GM23248 (cell line): ENCODE measurements around the gene THY1. TPM values are rescaled to one million over a fixed set of nuclear protein-coding genes. Genes with fewer than 3 reads are reported as not detected.

Experiments used
- DNase-seq: peaks from one replicate; pipeline ENCODE4 v3.0.0-alpha.2; 2015
- H2AFZ ChIP-seq: fragments of 200-600 bp; sonication (generic); 2 replicates; pipeline ENCODE4 v1.6.1; 2016; ENCODE audit warnings: antibody characterized with exemption
- H3F3A ChIP-seq: fragments of 200-600 bp; sonication (generic); 2 replicates; pipeline ENCODE4 v1.6.1; 2016; ENCODE audit warnings: mild to moderate bottlenecking, antibody characterized with exemption, mixed run types; ENCODE audit not compliant: insufficient read depth
- H3K27ac ChIP-seq: fragments of 200-600 bp; sonication (generic); 2 replicates; pipeline ENCODE4 v1.5.1; 2016; ENCODE audit warnings: mild to moderate bottlenecking
- H3K27me3 ChIP-seq: fragments of 200-600 bp; sonication (generic); replicated peaks from 2 replicates; pipeline ENCODE4 v1.6.1; 2016; ENCODE audit warnings: mild to moderate bottlenecking; ENCODE audit not compliant: insufficient read depth
- H3K36me3 ChIP-seq: fragments of 200-600 bp; sonication (generic); 2 replicates; pipeline ENCODE4 v1.6.1; 2016; ENCODE audit warnings: low read depth, mild to moderate bottlenecking
- H3K4me1 ChIP-seq: fragments of 200-600 bp; sonication (generic); 2 replicates; pipeline ENCODE4 v1.6.1; 2016; ENCODE audit warnings: mild to moderate bottlenecking; ENCODE audit not compliant: insufficient read depth
- H3K4me2 ChIP-seq: fragments of 200-600 bp; sonication (generic); one replicate; pipeline ENCODE4 v1.6.1; 2016; ENCODE audit warnings: mild to moderate bottlenecking; ENCODE audit not compliant: unreplicated experiment
- H3K4me3 ChIP-seq: fragments of 200-600 bp; sonication (generic); 2 replicates; pipeline ENCODE4 v1.5.1; 2016; ENCODE audit warnings: mild to moderate bottlenecking
- H3K79me2 ChIP-seq: fragments of 200-600 bp; sonication (generic); 2 replicates; pipeline ENCODE4 v1.6.1; 2016; ENCODE audit warnings: mild to moderate bottlenecking; ENCODE audit not compliant: insufficient read depth
- H3K9ac ChIP-seq: fragments of 200-600 bp; sonication (generic); 2 replicates; pipeline ENCODE4 v1.6.1; 2016; ENCODE audit warnings: mild to moderate bottlenecking
- H3K9me2 ChIP-seq: fragments of 200-600 bp; sonication (generic); 2 replicates; pipeline ENCODE4 v1.6.1; 2016; ENCODE audit warnings: mixed run types, mild to moderate bottlenecking, moderate library complexity; ENCODE audit not compliant: insufficient read depth
- H3K9me3 ChIP-seq: fragments of 200-600 bp; sonication (generic); one replicate; pipeline ENCODE4 v1.6.1; 2017; ENCODE audit warnings: low read depth
- H4K20me1 ChIP-seq: fragments of 200-600 bp; sonication (generic); 2 replicates; pipeline ENCODE4 v1.6.0; 2016; ENCODE audit not compliant: insufficient read depth
- EZH2 ChIP-seq: fragments of 200-600 bp; sonication (generic); IDR thresholded peaks from 2 replicates; pipeline ENCODE4 v1.6.1; 2018; ENCODE audit warnings: antibody characterized with exemption, mild to moderate bottlenecking; ENCODE audit not compliant: insufficient read depth, poor library complexity, severe bottlenecking
- EZH2phosphoT487 ChIP-seq: fragments of 200-600 bp; sonication (generic); IDR thresholded peaks from 2 replicates; pipeline ENCODE4 v1.6.1; 2018; ENCODE audit warnings: antibody characterized with exemption, moderate library complexity, mild to moderate bottlenecking, low read depth; ENCODE audit not compliant: insufficient read depth
- WGBS, 2 experiments: methylation state at CpG; one replicate each; pipeline ENCODE4 v1.1.6; 2015 to 2017; ENCODE audit warnings: low lambda C conversion rate in 2 of 2, low coverage in 1 of 2; ENCODE audit errors: missing lambda C conversion rate in 2 of 2; 5-methylcytosine and 5-hydroxymethylcytosine counted together
- in situ Hi-C: fragments of 300-500 bp; cut with MboI; formaldehyde crosslinking; loops from 2 replicates; pipeline ENCODE4 v1.15.0; 2020
- polyA plus RNA-seq: library from polyadenylated mRNA; unstranded; fragments of >200 nt; fragmentation: Nextera tagmentation; extraction: Ambion mirVana; gene quantifications from 2 replicates; pipeline ENCODE4 v1.2.1, GENCODE V29; 2016
- total RNA-seq: library from RNA; depleted of rRNA; stranded (reverse); fragments of >200 nt; shearing (Covaris generic); gene quantifications from 2 replicates; pipeline ENCODE4 v1.2.3, GENCODE V29; 2014

The THY1 gene
- total and polyA plus RNA-seq, 2 experiments from 2014 or later: 1,640 to 1,694 TPM

DNA sequence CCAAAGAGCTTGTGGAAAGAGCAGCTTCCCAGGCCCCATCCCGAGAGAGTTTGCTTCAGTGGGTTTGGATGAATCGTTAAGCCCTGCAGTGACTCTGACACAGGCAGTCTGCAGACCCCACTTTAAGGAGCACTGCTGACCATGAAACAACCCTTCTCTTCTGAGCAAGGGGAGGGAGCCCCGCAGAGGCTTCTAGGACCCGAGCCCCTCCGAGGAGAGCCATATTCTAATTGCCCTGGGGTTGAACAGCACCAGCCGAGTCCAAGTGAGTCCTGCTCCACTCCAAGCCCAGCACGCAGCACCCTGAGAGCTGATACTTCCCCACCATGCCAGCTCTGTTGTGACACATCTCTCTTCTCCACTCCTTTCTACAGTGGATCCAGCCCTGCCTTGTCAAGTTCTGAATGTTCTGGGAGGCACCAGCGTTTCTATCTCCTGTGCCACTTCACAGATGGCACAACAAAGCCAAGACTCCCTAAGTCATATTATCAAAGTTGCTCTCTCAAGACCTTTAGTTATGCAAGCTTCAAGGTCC, 51.8 kb downstream of the THY1 start:
- Histone ChIP-seq H3K9me3 (no peaks in the 10 kb centered on the region), H3K27me3 (no peaks in the 10 kb centered on the region; the same call in 1 of the 2 replicates), H3K79me2 (no peaks in the 10 kb centered on the region), H3F3A (no peaks in the 10 kb centered on the region), H3K4me2 (no peak overlapping the region), H3K9me2 (no peaks in the 10 kb centered on the region), H3K9ac (no peak overlapping the region), H3K27ac (no peak overlapping the region), H3K4me3 (no peak overlapping the region), H4K20me1 (no peaks in the 10 kb centered on the region), H2AFZ (no peak overlapping the region), H3K4me1 (peaks cover 19% of the 10 kb centered on the region), H3K36me3 (no peaks in the 10 kb centered on the region)
- no peak for TF ChIP-seq EZH2
- no peak for TF ChIP-seq EZH2phosphoT487
- in situ Hi-C loops: no loop called here
- no peak for DNase-seq
- 68 to 79% methylated on average over 8 of the region's 8 CpGs for WGBS, 2 experiments

DNA sequence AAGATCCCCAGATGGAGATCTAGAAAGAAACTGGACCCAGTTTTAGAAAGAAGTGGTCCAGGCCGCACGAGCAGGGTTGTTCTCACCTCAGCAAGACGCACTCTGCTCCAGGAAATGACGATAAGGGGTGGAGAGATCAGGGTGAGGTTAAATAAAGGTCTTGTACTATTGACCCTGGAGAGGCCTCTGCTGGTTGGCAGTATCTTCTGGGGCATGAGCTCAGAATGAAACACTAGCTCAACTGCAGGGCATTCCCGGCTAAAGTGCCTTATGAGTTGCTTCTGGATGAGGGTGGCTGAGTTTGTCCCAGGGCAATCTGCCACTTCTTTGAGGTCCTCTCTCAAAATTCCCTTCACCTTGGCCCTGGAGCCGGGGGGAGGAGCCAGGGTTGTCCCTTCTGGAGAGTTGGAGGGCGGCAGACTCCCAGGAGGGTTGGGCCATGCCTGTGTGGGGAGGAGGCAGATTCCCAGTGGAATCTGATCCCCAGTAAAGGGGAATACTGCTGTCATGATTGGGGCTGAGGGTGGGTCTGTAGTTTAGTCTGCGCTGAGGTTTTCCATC, 52.4 kb downstream of the THY1 start:
- no peak overlapping the region for H3K4me2 ChIP-seq
- H3K4me3 ChIP-seq: no peak overlapping the region
- no peaks in the 10 kb centered on the region for H4K20me1 ChIP-seq
- no peaks in the 10 kb centered on the region for H3K9me2 ChIP-seq
- in situ Hi-C loops: no loop called here
- WGBS, 2 experiments: 73 to 78% methylated on average over 8 of the region's 8 CpGs
- no peaks in the 10 kb centered on the region for H3K79me2 ChIP-seq
- H3K36me3 ChIP-seq: no peaks in the 10 kb centered on the region
- H3K9me3 ChIP-seq: no peaks in the 10 kb centered on the region
- TF ChIP-seq EZH2phosphoT487 (no peak), EZH2 (no peak)
- H2AFZ ChIP-seq: no peak overlapping the region
- H3K27me3 ChIP-seq: no peaks in the 10 kb centered on the region; the same call in 1 of the 2 replicates
- H3K27ac ChIP-seq: no peak overlapping the region
- no peaks in the 10 kb centered on the region for H3F3A ChIP-seq
- no peak overlapping the region for H3K9ac ChIP-seq
- peak; percentile 40 for DNase-seq
- peaks cover 13% of the 10 kb centered on the region for H3K4me1 ChIP-seq

DNA sequence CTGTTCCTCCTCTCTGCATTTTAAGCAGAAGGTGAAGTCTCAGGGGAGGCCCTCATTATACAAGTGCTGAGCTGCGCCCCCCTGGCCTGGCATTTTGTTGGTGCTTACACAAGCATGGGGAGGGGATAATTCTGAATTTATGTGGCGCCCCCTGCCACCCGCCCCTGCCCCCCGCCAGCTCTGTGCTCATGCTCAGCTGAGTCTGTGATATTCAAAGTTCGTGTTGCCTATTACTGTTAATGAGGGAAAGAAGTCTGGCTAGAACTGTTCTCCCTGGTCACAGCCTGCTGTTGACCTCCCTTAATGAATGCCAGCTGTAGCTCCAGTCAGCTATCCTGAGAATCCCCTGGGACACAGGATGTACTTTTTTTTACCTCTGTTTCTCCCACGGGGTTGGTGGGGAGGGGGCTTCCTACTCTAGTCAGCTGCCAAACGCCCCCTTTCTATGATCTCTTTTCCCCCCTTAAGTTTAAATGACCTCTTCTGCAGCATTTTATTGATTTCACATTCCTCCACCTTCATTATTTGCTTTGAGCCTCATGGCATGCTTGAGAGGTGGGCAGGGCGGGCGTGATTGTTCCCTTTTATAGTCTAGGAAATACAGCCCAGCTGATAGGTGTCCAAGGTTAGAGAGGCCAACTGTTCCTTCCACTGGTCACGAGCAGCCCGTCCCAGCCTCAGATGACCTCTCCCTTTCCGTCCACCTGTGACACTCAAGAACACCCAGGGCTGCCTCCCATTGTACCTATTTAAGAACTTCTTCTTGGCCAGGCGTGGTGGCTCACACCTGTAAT, 53.6 kb downstream of the THY1 start:
- WGBS, 2 experiments: 77 to 78% methylated on average over 13 of the region's 13 CpGs

GRCh38 chr11:119368121-119369034, 54.6 kb downstream of the THY1 start:
- peaks cover 14% of the 10 kb centered on the region; the same call in 1 of the 2 replicates for H3K4me1 ChIP-seq
- in situ Hi-C loops: no loop called here
- H3K27me3 ChIP-seq: peaks cover 6% of the 10 kb centered on the region; the same call in 1 of the 2 replicates
- peaks cover 4% of the 10 kb centered on the region; the same call in 1 of the 2 replicates for H3F3A ChIP-seq
- WGBS, 2 experiments: 67 to 68% methylated on average over 17 of the region's 17 CpGs
- H3K9ac ChIP-seq: no peak overlapping the region
- TF ChIP-seq EZH2: no peak
- no peak for TF ChIP-seq EZH2phosphoT487
- no peak overlapping the region for H3K4me2 ChIP-seq
- no peak overlapping the region for H3K27ac ChIP-seq
- no peaks in the 10 kb centered on the region for H3K79me2 ChIP-seq
- H3K9me3 ChIP-seq: no peaks in the 10 kb centered on the region
- H3K36me3 ChIP-seq: no peaks in the 10 kb centered on the region
- no peak for DNase-seq
- no peaks in the 10 kb centered on the region for H3K9me2 ChIP-seq
- no peak overlapping the region for H3K4me3 ChIP-seq
- no peaks in the 10 kb centered on the region for H4K20me1 ChIP-seq
- H2AFZ ChIP-seq: no peak overlapping the region

More for the DNA sequence above, 53.6 kb downstream of the THY1 start:
- in situ Hi-C loops: no loop called here
- Histone ChIP-seq H3K4me3 (no peak overlapping the region), H3K9me2 (no peaks in the 10 kb centered on the region), H3K4me1 (peaks cover 13% of the 10 kb centered on the region), H3F3A (peaks cover 4% of the 10 kb centered on the region; the same call in 1 of the 2 replicates), H3K36me3 (no peaks in the 10 kb centered on the region), H3K79me2 (no peaks in the 10 kb centered on the region), H2AFZ (no peak overlapping the region), H3K9ac (no peak overlapping the region), H3K27ac (no peak overlapping the region), H3K9me3 (no peaks in the 10 kb centered on the region), H4K20me1 (no peaks in the 10 kb centered on the region), H3K4me2 (no peak overlapping the region), H3K27me3 (peaks cover 4% of the 10 kb centered on the region; the same call in 1 of the 2 replicates)
- DNase-seq: no peak
- no peak for TF ChIP-seq EZH2phosphoT487
- TF ChIP-seq EZH2: no peak
